Neuronal stem cell (in vitro differentiated cells): ENCODE measurements around the gene LYRM4.

Experiments
- DNase-seq: peaks from one replicate; pipeline ENCODE4 v3.0.0-alpha.2; 2013; ENCODE audit warnings: low spot score
- H2AFZ ChIP-seq: one replicate; pipeline ENCODE4 v1.6.1; 2013; ENCODE audit warnings: mild to moderate bottlenecking, low read length, inconsistent platforms
- H2AK5ac ChIP-seq: 2 replicates; pipeline ENCODE4 v1.6.1; 2013; ENCODE audit warnings: low read depth, mild to moderate bottlenecking, inconsistent platforms, low read length, moderate library complexity, mixed read lengths
- H2BK120ac ChIP-seq: 2 replicates; pipeline ENCODE4 v1.6.1; 2013; ENCODE audit warnings: low read depth, mild to moderate bottlenecking, inconsistent platforms, low read length, moderate library complexity, mixed read lengths
- H2BK12ac ChIP-seq: one replicate; pipeline ENCODE4 v1.6.1; 2013; ENCODE audit warnings: low read length, inconsistent platforms
- H2BK15ac ChIP-seq: 2 replicates; pipeline ENCODE4 v1.6.1; 2013; ENCODE audit warnings: mild to moderate bottlenecking, low read length, inconsistent platforms, mixed read lengths
- H2BK5ac ChIP-seq: one replicate; pipeline ENCODE4 v1.6.1; 2013; ENCODE audit warnings: inconsistent platforms, mild to moderate bottlenecking, low read length, moderate library complexity
- H3K14ac ChIP-seq: one replicate; pipeline ENCODE4 v1.6.1; 2013; ENCODE audit warnings: low read length, inconsistent platforms
- H3K18ac ChIP-seq: 2 replicates; pipeline ENCODE4 v1.6.1; 2013; ENCODE audit warnings: low read length, inconsistent platforms
- H3K23ac ChIP-seq: 2 replicates; pipeline ENCODE4 v1.6.1; 2013; ENCODE audit warnings: low read depth, mild to moderate bottlenecking, mixed read lengths, low read length, inconsistent platforms; ENCODE audit not compliant: poor library complexity
- H3K27ac ChIP-seq: replicated peaks from 3 replicates; pipeline ENCODE4 v1.5.1; 2013; ENCODE audit warnings: low read length, inconsistent platforms
- H3K27me3 ChIP-seq, 3 experiments: 2 replicates each; pipeline ENCODE4 v1.6.1; 2013; ENCODE audit warnings: low read length in 3 of 3, mild to moderate bottlenecking in 2 of 3, inconsistent platforms in 1 of 3, low read depth in 1 of 3, mixed read lengths in 1 of 3, moderate library complexity in 1 of 3; ENCODE audit not compliant: control insufficient read depth in 3 of 3, insufficient read depth in 3 of 3
- H3K36me3 ChIP-seq, 2 donors: replicated peaks in 1 of 2; 2 replicates each; pipeline ENCODE4 v1.6.1; 2013; ENCODE audit warnings: low read length in 2 of 2; ENCODE audit not compliant: control insufficient read depth in 2 of 2, insufficient read depth in 2 of 2
- H3K4ac ChIP-seq: 2 replicates; pipeline ENCODE4 v1.6.1; 2013; ENCODE audit warnings: inconsistent platforms, mild to moderate bottlenecking, low read length, moderate library complexity
- H3K4me1 ChIP-seq, 2 donors: 1 replicate in 1 of 2; 2 replicates in 1 of 2; pipeline ENCODE4 v1.6.1; 2013; ENCODE audit warnings: low read length in 2 of 2, low read depth in 1 of 2; ENCODE audit not compliant: control insufficient read depth in 2 of 2, insufficient read depth in 1 of 2
- H3K4me2 ChIP-seq: one replicate; pipeline ENCODE4 v1.6.1; 2013; ENCODE audit warnings: mild to moderate bottlenecking, low read length, inconsistent platforms; ENCODE audit not compliant: insufficient read depth, poor library complexity, severe bottlenecking
- H3K4me3 ChIP-seq, 2 donors: 2 replicates each; pipeline ENCODE4 v1.5.1; 2013; ENCODE audit warnings: low read length in 2 of 2, mild to moderate bottlenecking in 2 of 2, inconsistent platforms in 1 of 2, moderate library complexity in 1 of 2
- H3K79me1 ChIP-seq: one replicate; pipeline ENCODE4 v1.6.1; 2013; ENCODE audit warnings: low read depth, mild to moderate bottlenecking, inconsistent platforms, low read length, moderate library complexity
- H3K9ac ChIP-seq: one replicate; pipeline ENCODE4 v1.6.1; 2013; ENCODE audit warnings: mild to moderate bottlenecking, low read depth, low read length, inconsistent platforms; ENCODE audit not compliant: poor library complexity
- H3K9me3 ChIP-seq, 2 donors: replicated peaks in 1 of 2; 2 replicates each; pipeline versions ENCODE3 to v1.6.1; 2013; ENCODE audit warnings: low read length in 2 of 2, mild to moderate bottlenecking in 2 of 2, inconsistent platforms in 1 of 2, low read depth in 1 of 2, mixed read lengths in 1 of 2, moderate library complexity in 1 of 2; ENCODE audit not compliant: control insufficient read depth in 2 of 2, insufficient read depth in 1 of 2
- H4K8ac ChIP-seq: one replicate; pipeline ENCODE4 v1.6.1; 2013; ENCODE audit warnings: low read depth, mild to moderate bottlenecking, inconsistent platforms, low read length, moderate library complexity
- H4K91ac ChIP-seq: one replicate; pipeline ENCODE4 v1.6.1; 2013; ENCODE audit warnings: low read length, low read depth, mild to moderate bottlenecking, inconsistent platforms; ENCODE audit not compliant: poor library complexity
- WGBS, 2 donors: extraction: QIAGEN DNeasy Blood & Tissue Kit; methylation state at CpG; one replicate each; pipeline ENCODE4 v1.1.7; 2013; ENCODE audit warnings: missing lambda C conversion rate in 2 of 2, mixed read lengths in 1 of 2; ENCODE audit not compliant: insufficient read length in 2 of 2, insufficient replicate concordance in 1 of 2; ENCODE audit errors: extremely low coverage in 2 of 2; 5-methylcytosine and 5-hydroxymethylcytosine counted together

Gene LYRM4

DNA sequence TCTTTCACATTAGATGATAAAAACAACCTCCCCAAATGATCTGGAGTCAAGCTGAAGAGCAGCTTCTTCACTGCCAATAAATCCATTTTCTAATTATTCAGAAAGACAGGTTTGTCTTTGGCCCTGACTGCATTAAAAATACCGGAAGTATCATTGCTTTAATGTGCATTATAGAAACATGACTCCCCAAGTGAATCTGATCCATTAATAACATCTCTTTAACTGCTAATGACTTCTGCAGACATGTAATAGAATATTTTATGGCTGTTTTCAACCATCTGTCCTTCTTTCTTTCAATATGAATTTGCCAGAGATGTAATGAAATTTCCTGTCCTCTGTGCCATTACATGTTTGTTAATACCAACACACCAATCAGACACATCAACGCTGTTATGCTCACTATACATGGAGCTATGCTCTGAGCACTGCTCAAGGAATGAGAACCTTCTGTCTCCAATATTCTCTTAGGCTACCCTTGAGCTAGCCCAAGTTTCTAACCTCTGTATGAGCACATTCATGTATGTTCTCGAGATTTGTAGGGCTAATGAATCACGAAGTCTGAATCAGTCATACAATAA lies 87.8 kb downstream of the LYRM4 start:
- no peak overlapping the region for H2BK12ac ChIP-seq
- no peak overlapping the region for H3K14ac ChIP-seq
- no peaks in the 10 kb centered on the region for H3K79me1 ChIP-seq
- H2AFZ ChIP-seq = no peak overlapping the region
- no peak overlapping the region for H3K9ac ChIP-seq
- H3K9me3 ChIP-seq = no peaks in the 10 kb centered on the region
- H3K4me2 ChIP-seq = no peak overlapping the region
- H4K8ac ChIP-seq = no peak overlapping the region
- H3K36me3 ChIP-seq = no peaks in the 10 kb centered on the region
- no peak overlapping the region for H3K18ac ChIP-seq
- H4K91ac ChIP-seq = no peak overlapping the region
- H2BK120ac ChIP-seq = no peak overlapping the region
- H3K4me3 ChIP-seq = no peak overlapping the region
- no CpG with 5 or more reads among the region's 4 CpGs for WGBS, 2 donors
- no peak overlapping the region for H3K4ac ChIP-seq
- no peak overlapping the region for H3K27ac ChIP-seq
- no peak overlapping the region for H2BK5ac ChIP-seq
- H2BK15ac ChIP-seq = no peak overlapping the region
- H3K27me3 ChIP-seq = no peaks in the 10 kb centered on the region
- no peak overlapping the region for H2AK5ac ChIP-seq
- peaks cover 11 to 35% of the 10 kb centered on the region in 2 donors for H3K4me1 ChIP-seq
- DNase-seq = no peak
- H3K23ac ChIP-seq = no peak overlapping the region

DNA sequence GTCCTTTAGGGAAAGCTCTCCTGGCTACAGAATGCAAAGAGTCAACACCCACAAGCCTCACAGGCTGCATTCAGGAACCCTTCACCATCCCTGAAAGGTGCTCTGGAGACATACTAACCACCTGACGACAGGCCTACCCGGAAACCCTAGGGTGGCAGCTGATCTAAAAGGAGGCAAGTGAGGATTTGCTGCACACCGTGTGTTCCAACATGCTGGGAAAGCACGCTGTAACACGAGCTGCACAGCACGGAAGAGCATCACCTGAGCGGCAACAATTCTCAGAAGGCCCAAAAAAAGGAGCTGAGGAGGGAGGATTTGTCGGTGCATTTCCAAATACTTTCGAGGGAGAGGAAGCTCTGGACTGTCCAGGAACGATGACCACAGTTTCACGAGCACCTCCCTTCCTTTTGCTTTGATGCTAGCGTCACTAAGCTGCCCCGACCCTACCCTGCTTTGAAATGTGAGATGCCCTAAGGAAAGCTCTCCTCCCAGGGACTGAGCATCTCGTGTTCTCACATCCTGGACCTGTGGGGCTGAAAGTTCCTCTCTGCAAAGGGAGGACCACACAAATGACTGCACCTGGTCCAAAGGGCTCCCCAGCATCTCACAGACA lies 88.6 kb downstream of the LYRM4 start:
- H3K9me3 ChIP-seq = no peaks in the 10 kb centered on the region
- H3K79me1 ChIP-seq = no peaks in the 10 kb centered on the region
- H4K91ac ChIP-seq = no peak overlapping the region
- H3K9ac ChIP-seq = no peak overlapping the region
- H3K18ac ChIP-seq = no peak overlapping the region
- no peak overlapping the region for H4K8ac ChIP-seq
- WGBS, 2 donors = no CpG with 5 or more reads among the region's 14 CpGs
- no peak overlapping the region for H3K14ac ChIP-seq
- no peak for DNase-seq
- H3K23ac ChIP-seq = no peak overlapping the region
- no peak overlapping the region for H3K4ac ChIP-seq
- H2BK5ac ChIP-seq = no peak overlapping the region
- no peak overlapping the region for H2BK120ac ChIP-seq
- H3K4me2 ChIP-seq = no peak overlapping the region
- no peak overlapping the region for H2AFZ ChIP-seq
- H3K36me3 ChIP-seq = no peaks in the 10 kb centered on the region
- H2BK15ac ChIP-seq = no peak overlapping the region
- no peak overlapping the region for H2BK12ac ChIP-seq
- H3K4me1 ChIP-seq = peaks cover 11 to 33% of the 10 kb centered on the region in 2 donors
- H3K4me3 ChIP-seq = no peak overlapping the region
- no peak overlapping the region for H3K27ac ChIP-seq
- H2AK5ac ChIP-seq = no peak overlapping the region
- H3K27me3 ChIP-seq = no peaks in the 10 kb centered on the region

GRCh38 chr6:5167501-5167900 lies 93.2 kb downstream of the LYRM4 start:
- H3K27me3 ChIP-seq = no peaks in the 10 kb centered on the region
- WGBS, 2 donors = no CpG with 5 or more reads among the region's 4 CpGs

GRCh38 chr6:5164092-5164491 lies 96.7 kb downstream of the LYRM4 start:
- Histone ChIP-seq H2BK5ac (no peak overlapping the region), H3K23ac (no peak overlapping the region), H3K14ac (no peak overlapping the region), H3K4me2 (no peak overlapping the region), H3K9ac (no peak overlapping the region), H3K36me3 (no peaks in the 10 kb centered on the region), H2AFZ (no peak overlapping the region), H3K4me3 (no peak overlapping the region), H2BK15ac (no peak overlapping the region), H2BK12ac (no peak overlapping the region), H3K9me3 (no peaks in the 10 kb centered on the region), H2BK120ac (no peak overlapping the region), H2AK5ac (no peak overlapping the region), H4K91ac (no peak overlapping the region), H3K4me1 (no peaks in the 10 kb centered on the region), H3K27me3 (no peaks in the 10 kb centered on the region), H3K79me1 (no peaks in the 10 kb centered on the region), H3K18ac (no peak overlapping the region), H4K8ac (no peak overlapping the region), H3K4ac (no peak overlapping the region), H3K27ac (no peak overlapping the region)
- no peak for DNase-seq

More at GRCh38 chr6:5167501-5167900, 93.2 kb downstream of the LYRM4 start:
- Histone ChIP-seq H3K9ac (no peak overlapping the region), H2BK15ac (no peak overlapping the region), H2BK12ac (no peak overlapping the region), H2BK5ac (no peak overlapping the region), H3K18ac (no peak overlapping the region), H2BK120ac (no peak overlapping the region), H3K4me1 (peaks cover 6 to 8% of the 10 kb centered on the region in 2 donors), H3K36me3 (no peaks in the 10 kb centered on the region), H3K23ac (no peak overlapping the region), H3K4ac (no peak overlapping the region), H2AK5ac (no peak overlapping the region), H4K8ac (no peak overlapping the region), H3K27ac (no peak overlapping the region), H2AFZ (no peak overlapping the region), H3K9me3 (no peaks in the 10 kb centered on the region), H4K91ac (no peak overlapping the region), H3K14ac (no peak overlapping the region), H3K79me1 (no peaks in the 10 kb centered on the region), H3K4me2 (no peak overlapping the region), H3K4me3 (no peak overlapping the region)
- DNase-seq = no peak
